ENCODE results near the gene PRSS27.

GRCh38 chr16:2736476-2737237, 16.6 kb upstream of the PRSS27 start:
- TF ChIP-seq, protein P1, sequence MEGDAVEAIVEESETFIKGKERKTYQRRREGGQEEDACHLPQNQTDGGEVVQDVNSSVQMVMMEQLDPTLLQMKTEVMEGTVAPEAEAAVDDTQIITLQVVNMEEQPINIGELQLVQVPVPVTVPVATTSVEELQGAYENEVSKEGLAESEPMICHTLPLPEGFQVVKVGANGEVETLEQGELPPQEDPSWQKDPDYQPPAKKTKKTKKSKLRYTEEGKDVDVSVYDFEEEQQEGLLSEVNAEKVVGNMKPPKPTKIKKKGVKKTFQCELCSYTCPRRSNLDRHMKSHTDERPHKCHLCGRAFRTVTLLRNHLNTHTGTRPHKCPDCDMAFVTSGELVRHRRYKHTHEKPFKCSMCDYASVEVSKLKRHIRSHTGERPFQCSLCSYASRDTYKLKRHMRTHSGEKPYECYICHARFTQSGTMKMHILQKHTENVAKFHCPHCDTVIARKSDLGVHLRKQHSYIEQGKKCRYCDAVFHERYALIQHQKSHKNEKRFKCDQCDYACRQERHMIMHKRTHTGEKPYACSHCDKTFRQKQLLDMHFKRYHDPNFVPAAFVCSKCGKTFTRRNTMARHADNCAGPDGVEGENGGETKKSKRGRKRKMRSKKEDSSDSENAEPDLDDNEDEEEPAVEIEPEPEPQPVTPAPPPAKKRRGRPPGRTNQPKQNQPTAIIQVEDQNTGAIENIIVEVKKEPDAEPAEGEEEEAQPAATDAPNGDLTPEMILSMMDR (IDR thresholded peaks at IDR 0.05; ENCODE audit: extremely low read depth in 1 of 2, insufficient read depth in 1 of 2, low read depth in 1 of 2, low read length in 2 of 2), result no peak
- no peak for TF ChIP-seq EZH2 (IDR thresholded peaks at IDR 0.05; ENCODE audit: borderline replicate concordance, low read depth, low read length, severe bottlenecking)
- no peak for TF ChIP-seq MYC (IDR thresholded peaks at IDR 0.05; ENCODE audit: low read depth, low read length)
- TF ChIP-seq, protein P2, sequence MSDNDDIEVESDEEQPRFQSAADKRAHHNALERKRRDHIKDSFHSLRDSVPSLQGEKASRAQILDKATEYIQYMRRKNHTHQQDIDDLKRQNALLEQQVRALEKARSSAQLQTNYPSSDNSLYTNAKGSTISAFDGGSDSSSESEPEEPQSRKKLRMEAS (IDR thresholded peaks at IDR 0.05; ENCODE audit: insufficient read depth, insufficient read length), result no peak
- no peak for TF ChIP-seq POLR2A (IDR thresholded peaks at IDR 0.05; ENCODE audit: low read depth, low read length)
- TF ChIP-seq POLR2AphosphoS5 (IDR thresholded peaks at IDR 0.05; ENCODE audit: insufficient read depth, low read depth, low read length), result no peak
- TF ChIP-seq FOS (IDR thresholded peaks at IDR 0.05; ENCODE audit: borderline replicate concordance, insufficient read depth, low read length), result no peak
- TF ChIP-seq JUN (IDR thresholded peaks at IDR 0.05; ENCODE audit: borderline replicate concordance, insufficient read depth, insufficient read length, low read depth), result no peak

All from endothelial cell of umbilical vein (primary cell).